SIG-M5 (cell line): ENCODE data around the gene CCDC167.

Experiments used
- DNase-seq: peaks from one replicate; lab custom pipeline; 2025; lab: John Stamatoyannopoulos, UW

The CCDC167 gene

DNA sequence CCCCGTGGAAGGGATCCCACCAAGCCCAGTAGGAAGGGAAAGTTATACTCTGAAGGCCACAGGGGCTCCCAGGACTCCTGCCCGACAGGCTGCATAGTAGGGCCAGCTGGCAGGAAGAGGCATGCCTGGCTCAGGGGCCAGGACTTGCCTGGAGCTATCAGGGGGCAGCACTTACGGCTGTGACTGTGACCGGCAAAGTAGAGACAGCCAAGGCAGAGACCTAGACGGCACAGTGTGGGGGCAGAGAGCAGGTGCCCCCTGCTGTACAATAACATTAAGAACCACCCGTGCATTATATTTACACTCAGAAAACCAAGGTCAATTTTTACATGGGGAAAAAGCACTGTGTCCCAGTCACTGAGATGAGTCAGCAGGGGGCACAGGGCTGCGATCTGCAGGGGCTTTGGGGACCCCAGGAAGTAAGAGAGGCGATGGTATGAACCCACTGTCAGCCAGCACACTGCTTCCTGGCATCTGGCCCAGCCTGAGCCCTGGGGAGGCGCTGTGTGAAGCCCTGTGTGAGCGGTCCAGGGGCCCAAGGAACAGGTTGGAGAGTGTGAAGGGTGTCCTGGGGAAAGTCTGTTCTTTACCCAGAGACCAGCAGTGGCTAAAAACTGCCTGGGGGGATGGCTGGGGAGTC is 9.9 kb downstream of the CCDC167 start:
- no peak for DNase-seq

- DNase-seq: no peak
These were observed 11.2 kb downstream of the CCDC167 start for GRCh38 chr6:37488476-37488875.

DNA sequence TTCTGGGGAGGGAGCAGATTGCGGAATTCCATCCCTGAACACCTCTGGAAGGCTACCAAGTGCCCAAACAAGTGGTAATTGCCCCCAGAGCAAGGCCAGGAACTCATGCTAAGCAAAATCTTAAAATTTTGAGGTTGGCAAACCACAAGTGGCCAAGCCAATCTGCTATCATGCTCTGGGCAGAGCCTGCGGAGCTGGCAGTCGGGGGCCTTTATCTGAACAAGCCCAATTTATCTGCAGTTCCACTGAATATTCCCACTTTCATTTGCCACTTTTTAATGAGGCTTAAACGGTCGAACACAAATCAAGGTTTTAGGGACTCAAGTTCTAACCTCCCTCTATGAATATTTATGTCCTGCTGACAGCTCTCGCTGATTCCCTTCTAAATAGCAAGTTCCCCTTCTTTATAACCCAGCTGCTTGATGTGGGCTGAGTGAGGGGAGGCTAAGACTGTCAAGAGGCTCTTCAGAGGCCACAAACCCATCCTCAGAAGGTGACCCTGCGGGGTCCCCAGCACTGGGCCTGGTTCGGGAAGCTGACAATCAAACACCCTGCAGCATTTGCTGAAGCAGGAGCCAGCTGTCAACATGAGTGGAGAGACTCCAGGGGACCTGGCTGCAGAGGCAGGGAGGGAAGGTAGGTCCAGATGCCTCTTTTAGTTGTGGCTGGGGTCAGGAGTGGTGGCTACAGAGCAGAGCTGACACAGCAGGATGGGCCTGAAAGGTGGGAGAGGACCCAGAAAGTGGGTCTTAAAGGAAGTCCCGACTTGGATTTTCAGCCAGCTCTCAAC is 11.9 kb downstream of the CCDC167 start:
- no peak for DNase-seq

DNA sequence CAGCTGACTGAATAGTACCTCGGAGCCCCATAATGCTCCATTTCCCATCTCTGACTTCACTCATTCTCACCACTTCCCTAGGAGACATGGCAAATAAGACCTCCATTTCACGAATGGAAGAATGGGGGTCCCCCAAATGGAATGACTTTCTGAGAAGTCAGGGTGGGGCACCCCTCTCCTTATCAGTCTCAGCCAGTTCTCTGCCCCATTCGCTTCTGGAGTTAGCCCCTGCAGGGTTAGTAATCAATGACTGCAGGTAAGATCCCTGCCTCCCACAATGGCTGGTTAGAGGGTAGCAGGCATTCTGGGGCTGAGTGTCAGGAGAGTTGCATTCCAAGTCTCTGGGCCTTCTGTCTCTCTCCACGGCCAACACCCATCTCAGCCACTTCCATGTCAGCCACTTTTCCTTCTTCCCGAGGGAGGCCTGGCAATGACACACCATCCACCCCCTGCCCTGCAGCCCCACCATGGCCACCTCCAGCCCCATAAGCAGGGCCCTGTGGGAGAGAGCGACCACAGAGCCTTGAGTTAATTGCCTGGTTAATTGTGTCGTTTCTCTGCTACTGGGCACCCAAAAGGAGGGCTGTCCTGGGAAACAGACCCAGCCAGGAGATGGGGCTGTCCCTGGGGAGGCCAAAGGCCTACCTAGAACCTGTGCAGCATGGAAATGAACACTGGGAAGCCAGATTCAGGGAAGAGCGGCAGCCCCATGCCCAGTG is 13.4 kb downstream of the CCDC167 start:
- no peak for DNase-seq

DNA sequence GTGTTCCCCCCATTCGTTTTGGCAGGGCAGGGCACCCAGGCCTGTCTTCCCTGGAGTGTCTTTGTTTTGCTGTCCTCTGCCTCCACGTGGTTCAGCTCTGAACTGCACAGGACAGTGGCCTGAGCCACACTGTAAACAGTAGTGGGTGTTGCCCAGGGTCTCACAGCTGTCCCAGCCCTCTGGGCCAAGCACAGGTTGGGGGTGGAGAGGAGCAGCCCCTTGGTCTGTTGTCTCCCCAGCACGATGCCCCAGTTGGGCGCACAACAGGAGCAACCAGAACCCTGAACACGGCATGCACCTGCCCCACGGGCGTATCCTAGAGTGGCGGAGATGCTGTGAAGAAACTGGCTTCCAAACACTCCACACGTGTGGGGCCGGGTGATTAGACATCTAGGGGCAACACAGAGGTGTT is 14.4 kb downstream of the CCDC167 start:
- no peak for DNase-seq

DNA sequence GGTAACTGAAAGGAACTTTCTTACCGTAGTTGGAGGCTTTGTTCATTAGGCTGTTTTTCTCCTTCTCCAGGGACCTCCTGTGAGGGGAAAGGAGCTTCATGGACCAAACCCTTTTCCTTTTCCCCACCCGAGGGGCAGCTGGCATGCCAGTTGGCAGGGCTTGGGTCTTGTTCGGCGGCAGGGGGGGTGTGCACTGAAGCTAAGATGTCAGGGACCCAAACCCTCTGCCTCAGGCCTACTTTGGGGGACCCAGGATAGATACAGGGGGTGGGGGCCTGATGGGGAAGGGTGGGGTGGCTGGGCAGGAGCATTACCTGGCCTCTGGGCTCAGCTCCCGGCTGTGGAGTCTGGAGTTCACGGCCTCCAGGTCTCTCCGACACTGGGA is 14.9 kb downstream of the CCDC167 start:
- DNase-seq: no peak

- DNase-seq: no peak
These were observed 15.5 kb downstream of the CCDC167 start for GRCh38 chr6:37483917-37484785.

- DNase-seq: no peak
These were observed 16.3 kb downstream of the CCDC167 start for GRCh38 chr6:37483252-37483901.

- no peak for DNase-seq
These were observed 17.0 kb downstream of the CCDC167 start for GRCh38 chr6:37482606-37483251.

DNA sequence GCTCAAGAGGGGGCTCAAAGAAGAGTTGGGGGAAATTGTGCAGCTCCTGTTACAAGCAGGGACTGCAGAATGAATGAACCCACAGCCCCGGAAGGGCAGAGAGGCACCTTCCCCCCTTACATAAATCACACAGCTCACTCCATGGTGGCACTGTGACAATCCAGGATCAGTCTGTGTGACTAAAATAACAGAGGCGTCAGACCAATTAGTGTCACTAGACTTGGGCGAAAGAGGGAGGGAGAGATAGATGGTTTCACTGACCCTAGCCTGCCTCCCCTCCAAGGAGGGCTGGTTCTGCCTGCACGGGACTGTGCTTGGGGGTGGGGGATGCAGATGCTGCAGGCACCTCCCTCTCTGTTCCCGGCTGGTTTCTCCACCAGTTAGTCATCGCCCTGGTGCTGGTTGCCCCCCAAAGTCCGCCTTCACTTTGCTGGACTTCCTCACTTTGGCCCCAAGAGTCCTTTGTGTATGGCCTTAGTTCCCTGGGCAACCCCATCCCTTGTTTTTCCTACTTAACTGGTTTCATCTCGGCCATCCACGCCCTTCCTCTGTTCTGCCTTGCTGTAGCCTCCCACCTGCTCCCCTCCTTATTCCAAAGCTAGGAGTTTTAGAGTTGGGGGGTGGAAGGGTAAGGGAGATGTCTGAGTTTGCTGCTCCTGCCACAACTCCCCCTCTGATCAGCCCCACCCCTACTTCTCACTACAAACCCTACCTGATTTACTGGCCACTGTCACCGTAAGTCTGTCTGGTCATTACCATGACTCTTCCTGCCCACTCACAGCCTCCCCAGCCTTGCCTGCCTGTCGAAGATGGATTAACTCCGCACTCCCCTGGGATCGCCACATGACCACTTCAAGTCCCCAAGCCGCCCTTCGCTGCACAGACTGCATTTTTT is 17.7 kb downstream of the CCDC167 start:
- no peak for DNase-seq

- no peak for DNase-seq
These were observed 18.6 kb downstream of the CCDC167 start for GRCh38 chr6:37480951-37481534.

DNA sequence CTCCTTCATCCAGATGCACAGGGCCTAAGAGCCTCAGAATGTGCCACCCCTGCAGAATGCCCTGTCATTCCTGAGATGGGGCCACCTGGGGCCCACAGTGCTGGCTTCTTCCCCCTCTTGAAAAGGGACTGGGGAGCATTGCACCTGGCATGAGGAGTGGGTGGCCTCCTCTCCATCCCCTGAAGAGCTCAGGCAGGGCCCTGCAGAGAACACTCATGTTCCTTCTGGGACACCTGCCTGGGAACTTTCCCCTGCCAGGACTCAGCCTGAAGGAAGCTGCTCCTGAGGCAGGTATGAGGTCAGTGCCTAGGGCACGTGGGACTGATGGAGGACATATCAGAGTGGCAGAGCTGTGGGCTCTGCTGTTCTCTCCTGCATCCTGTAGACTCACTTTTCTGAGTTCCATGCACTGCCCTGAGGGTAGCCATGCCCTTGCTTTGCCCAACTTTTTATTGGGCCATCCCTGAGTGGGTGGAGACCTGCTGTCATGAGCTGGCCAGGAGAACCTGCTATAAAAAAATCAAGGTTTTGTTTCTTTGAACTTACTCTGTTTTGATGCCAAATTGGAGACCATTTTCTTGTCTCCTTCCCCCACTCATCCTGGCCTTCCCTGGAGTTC is 19.5 kb downstream of the CCDC167 start:
- no peak for DNase-seq

GRCh38 chr6:37479266-37479854 is 20.3 kb downstream of the CCDC167 start:
- DNase-seq: no peak

DNA sequence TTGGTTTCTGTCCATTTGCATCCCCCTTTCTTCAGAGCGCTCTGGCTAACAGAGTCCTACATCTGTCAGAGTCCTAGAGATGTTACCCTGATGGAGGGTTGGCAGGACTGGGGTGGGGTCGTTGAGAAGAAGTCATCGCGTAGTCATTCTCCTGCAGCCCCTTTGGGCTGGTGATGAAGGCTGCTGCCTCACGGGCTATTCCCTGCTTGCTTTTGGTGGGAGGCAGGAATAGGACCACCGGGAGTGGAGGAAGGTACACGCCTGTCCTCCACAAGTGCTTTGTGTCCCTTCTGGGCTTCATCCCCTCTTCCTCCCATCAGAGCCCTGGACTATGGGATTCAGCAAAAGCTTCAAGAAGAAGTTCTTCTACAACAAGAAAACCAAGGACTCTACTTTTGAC is 20.9 kb downstream of the CCDC167 start:
- DNase-seq: no peak

GRCh38 chr6:37477656-37478435 is 21.8 kb downstream of the CCDC167 start:
- no peak for DNase-seq

- DNase-seq: no peak
These were observed 22.5 kb downstream of the CCDC167 start for GRCh38 chr6:37477191-37477590.

GRCh38 chr6:37474316-37474715 is 25.4 kb downstream of the CCDC167 start:
- no peak for DNase-seq
